ENCODE results near the gene ANGEL1.
A peak's percentile ranks its signal among the peaks of the same experiment; 100 is the strongest.

ANGEL1 gene

GRCh38 chr14:76768671-76769500, 43.8 kb downstream of the ANGEL1 start:
- H3K4me3 ChIP-seq (ENCODE audit: low read depth, low read length), result no peak overlapping the region

GRCh38 chr14:76767681-76768656, 44.7 kb downstream of the ANGEL1 start:
- no peak for TF ChIP-seq CTCF (IDR thresholded peaks at IDR 0.05; ENCODE audit: low read depth, low read length)
- H3K4me3 ChIP-seq (ENCODE audit: low read depth, low read length), result no peak overlapping the region

More at GRCh38 chr14:76768671-76769500, 43.8 kb downstream of the ANGEL1 start:
- TF ChIP-seq CTCF (IDR thresholded peaks at IDR 0.05; ENCODE audit: low read depth, low read length), result no peak

GRCh38 chr14:76765461-76765931, 47.2 kb downstream of the ANGEL1 start:
- TF ChIP-seq CTCF (IDR thresholded peaks at IDR 0.05; ENCODE audit: low read depth, low read length), result no peak
- H3K4me3 ChIP-seq (ENCODE audit: low read depth, low read length), result no peak overlapping the region

- TF ChIP-seq CTCF (IDR thresholded peaks at IDR 0.05; ENCODE audit: low read depth, low read length), result no peak
- H3K4me3 ChIP-seq (ENCODE audit: low read depth, low read length), result no peak overlapping the region
Observed at GRCh38 chr14:76763096-76764041, 49.3 kb downstream of the ANGEL1 start.

GRCh38 chr14:76762411-76763095, 50.1 kb downstream of the ANGEL1 start:
- peak overlapping the region; percentile 68 for H3K4me3 ChIP-seq (ENCODE audit: low read depth, low read length)
- no peak for TF ChIP-seq CTCF (IDR thresholded peaks at IDR 0.05; ENCODE audit: low read depth, low read length)

- no peak for TF ChIP-seq CTCF (IDR thresholded peaks at IDR 0.05; ENCODE audit: low read depth, low read length)
- H3K4me3 ChIP-seq (ENCODE audit: low read depth, low read length), result peak overlapping the region; percentile 68
Observed at GRCh38 chr14:76761960-76762410, 50.7 kb downstream of the ANGEL1 start.

Measured in WI38 (cell line).